HG03521 (cell line): ENCODE results near the gene PSPN.
"Not testable (repeated sequence)": the region's sequence is repeated elsewhere in the genome, so short reads cannot be mapped to it uniquely, and the experiment has no call there.

Experiments
- ATAC-seq: cut with Tn5 transposase; IDR thresholded peaks from one replicate; pipeline ENCODE4 v1.9.1; 2021; ENCODE audit warnings: mild to moderate bottlenecking, moderate library complexity; ENCODE audit not compliant: unreplicated experiment

Gene PSPN

GRCh38 chr19:6374161-6374709, 1.5 kb downstream of the PSPN start:
- no peak for ATAC-seq

- no peak for ATAC-seq
Observed at GRCh38 chr19:6373813-6374108, 2.0 kb downstream of the PSPN start.

GRCh38 chr19:6373096-6373812, 2.5 kb downstream of the PSPN start:
- peak; percentile 61 for ATAC-seq

GRCh38 chr19:6372594-6373095, 3.1 kb downstream of the PSPN start, which contains the start of gene ALKBH7:
Gene ALKBH7, plus strand, starts transcription at chr19:6372794. Its CDS starts 27 bp downstream, at chr19:6372821.
- peak; percentile 62 for ATAC-seq

GRCh38 chr19:6364353-6364752, 11.4 kb downstream of the PSPN start:
- ATAC-seq = no peak

GRCh38 chr19:6362351-6362801, 13.4 kb downstream of the PSPN start:
- ATAC-seq = no peak

GRCh38 chr19:6362027-6362350, 13.7 kb downstream of the PSPN start:
- ATAC-seq = no peak

- not testable (repeated sequence) for ATAC-seq
Observed at GRCh38 chr19:6360857-6361216, 14.9 kb downstream of the PSPN start.

GRCh38 chr19:6360445-6360844, 15.3 kb downstream of the PSPN start:
- not testable (repeated sequence) for ATAC-seq

GRCh38 chr19:6359568-6360341, 16.0 kb downstream of the PSPN start:
- ATAC-seq = no peak

- ATAC-seq = no peak
Observed at GRCh38 chr19:6358003-6358402, 17.7 kb downstream of the PSPN start.

- ATAC-seq = no peak
Observed at GRCh38 chr19:6357174-6357573, 18.6 kb downstream of the PSPN start.

GRCh38 chr19:6355321-6356040, 20.3 kb downstream of the PSPN start:
- not testable (repeated sequence) for ATAC-seq

- ATAC-seq = no peak
Observed at GRCh38 chr19:6354098-6354674, 21.5 kb downstream of the PSPN start.

GRCh38 chr19:6352381-6353165, 23.2 kb downstream of the PSPN start:
- no peak for ATAC-seq

GRCh38 chr19:6350688-6351087, 25.0 kb downstream of the PSPN start:
- ATAC-seq = no peak

- not testable (repeated sequence) for ATAC-seq
Observed at GRCh38 chr19:6349271-6349670, 26.5 kb downstream of the PSPN start.

GRCh38 chr19:6343462-6343861, 32.3 kb downstream of the PSPN start:
- no peak for ATAC-seq

- ATAC-seq = no peak
Observed at GRCh38 chr19:6340493-6341201, 35.1 kb downstream of the PSPN start.
